Measurements from ENCODE around the gene NPTXR. TPM values are rescaled to one million over a fixed set of nuclear protein-coding genes. Genes with fewer than 3 reads are reported as not detected.

The NPTXR gene
- polyA plus RNA-seq, 3 donors = 0.04 TPM; not detected in 2

GRCh38 chr22:38783095-38783615 is 60.7 kb downstream of the NPTXR start:
- no peak for TF ChIP-seq CTCF (IDR thresholded peaks at IDR 0.05)
- Histone ChIP-seq H2AFZ (ENCODE audit: insufficient read depth, low read depth, low read length, poor library complexity, severe bottlenecking) (peak overlapping the region; percentile 67), H4K20me1 (ENCODE audit: insufficient read depth, low read length) (no peaks in the 10 kb centered on the region), H3K9ac (ENCODE audit: insufficient read depth, low read length, poor library complexity, severe bottlenecking) (no peak overlapping the region), H3K4me3 (replicated peaks in 1 of 3; ENCODE audit: low read depth in 2 of 3, low read length in 3 of 3) (no peak overlapping the region), H3K4me1 (ENCODE audit: control insufficient read depth in 1 of 2, insufficient read depth in 2 of 2, low read length in 2 of 2) (peaks cover 12 to 16% of the 10 kb centered on the region in 2 donors), H3K27me3 (ENCODE audit: control insufficient read depth in 2 of 2, insufficient read depth in 2 of 2, low read length in 2 of 2) (no peaks in the 10 kb centered on the region), H3K4me2 (replicated peaks; ENCODE audit: extremely low read depth, low read length, poor library complexity, severe bottlenecking) (no peak overlapping the region), H3K27ac (ENCODE audit: low read depth in 1 of 2, low read length in 2 of 2) (peak overlapping the region in 1 of 2 donors; percentile 59), H3K9me3 (replicated peaks in 1 of 2; ENCODE audit: control insufficient read depth in 1 of 2, insufficient read depth in 1 of 2, low read length in 2 of 2) (no peaks in the 10 kb centered on the region), H3K36me3 (replicated peaks in 1 of 2; ENCODE audit: control insufficient read depth in 1 of 2, insufficient read depth in 2 of 2, low read length in 2 of 2) (peaks cover 13 to 20% of the 10 kb centered on the region in 2 donors), H3K79me2 (ENCODE audit: insufficient read depth, low read length) (no peaks in the 10 kb centered on the region)
- peaks cover 0 to 3% (median 2%) of the 10 kb centered on the region in 3 donors for H3K27me3 Mint-ChIP-seq (ENCODE audit: low read depth in 3 of 3)
- H3K9me3 Mint-ChIP-seq = no peaks in the 10 kb centered on the region
- intact Hi-C loops (cut with micrococcal nuclease) = no loop called here
- H3K36me3 Mint-ChIP-seq = peaks cover 32 to 39% of the 10 kb centered on the region in 2 donors
- 50% methylated on average over 2 of the region's 14 CpGs for WGBS (ENCODE audit: insufficient coverage)
- H3K4me3 Mint-ChIP-seq = no peak overlapping the region
- DNase-seq = no peak
- peaks cover 18% of the 10 kb centered on the region for H3K4me1 Mint-ChIP-seq
- H3K27ac Mint-ChIP-seq = peak overlapping the region in 1 of 7 donors; percentile 57

- no peaks in the 10 kb centered on the region for H3K27me3 ChIP-seq (ENCODE audit: control insufficient read depth in 2 of 2, insufficient read depth in 2 of 2, low read length in 2 of 2)
- peak; percentile 20 to 33 (median 24) for DNase-seq
- peaks cover 12 to 16% of the 10 kb centered on the region in 2 donors for H3K4me1 ChIP-seq (ENCODE audit: control insufficient read depth in 1 of 2, insufficient read depth in 2 of 2, low read length in 2 of 2)
- H3K79me2 ChIP-seq (ENCODE audit: insufficient read depth, low read length) = no peaks in the 10 kb centered on the region
- Mint-ChIP-seq H3K9me3 (no peaks in the 10 kb centered on the region), H3K4me3 (peak overlapping the region in 1 of 2 donors; percentile 69), H3K27ac (peak overlapping the region in 5 of 7 donors; percentile 26 to 66 (median 54)), H3K27me3 (ENCODE audit: low read depth in 3 of 3) (peaks cover 0 to 3% (median 2%) of the 10 kb centered on the region in 3 donors), H3K4me1 (peaks cover 16% of the 10 kb centered on the region), H3K36me3 (peaks cover 32 to 39% of the 10 kb centered on the region in 2 donors)
- intact Hi-C loops (cut with micrococcal nuclease) = no loop called here
- TF ChIP-seq CTCF (IDR thresholded peaks at IDR 0.05) = no peak
- H3K4me3 ChIP-seq (replicated peaks in 1 of 3; ENCODE audit: low read depth in 2 of 3, low read length in 3 of 3) = peak overlapping the region in 1 of 3 experiments; percentile 18
- peak overlapping the region in 1 of 2 donors; percentile 59 for H3K27ac ChIP-seq (ENCODE audit: low read depth in 1 of 2, low read length in 2 of 2)
- H2AFZ ChIP-seq (ENCODE audit: insufficient read depth, low read depth, low read length, poor library complexity, severe bottlenecking) = peak overlapping the region; percentile 67
- no peaks in the 10 kb centered on the region for H3K9me3 ChIP-seq (replicated peaks in 1 of 2; ENCODE audit: control insufficient read depth in 1 of 2, insufficient read depth in 1 of 2, low read length in 2 of 2)
- H4K20me1 ChIP-seq (ENCODE audit: insufficient read depth, low read length) = no peaks in the 10 kb centered on the region
- WGBS (ENCODE audit: insufficient coverage) = 36% methylated on average over 8 of the region's 13 CpGs
- peak overlapping the region; percentile 11 for H3K9ac ChIP-seq (ENCODE audit: insufficient read depth, low read length, poor library complexity, severe bottlenecking)
- H3K36me3 ChIP-seq (replicated peaks in 1 of 2; ENCODE audit: control insufficient read depth in 1 of 2, insufficient read depth in 2 of 2, low read length in 2 of 2) = peaks cover 13 to 20% of the 10 kb centered on the region in 2 donors
- H3K4me2 ChIP-seq (replicated peaks; ENCODE audit: extremely low read depth, low read length, poor library complexity, severe bottlenecking) = peak overlapping the region; percentile 50
Measured at GRCh38 chr22:38782402-38783094, 61.3 kb downstream of the NPTXR start.
